ENCODE results near the gene ARMC5. TPM values are rescaled to one million over a fixed set of nuclear protein-coding genes. Genes with fewer than 3 reads are reported as not detected.
A peak's percentile ranks its signal among the peaks of the same experiment; 100 is the strongest.

The ARMC5 gene
- total RNA-seq, 1 donor from 2014 or later = 12.1 TPM

GRCh38 chr16:31461201-31461920, 2.1 kb downstream of the ARMC5 start:
- no peak for DNase-seq (ENCODE audit: low read depth in 2 of 2)

- DNase-seq (ENCODE audit: low read depth in 2 of 2) = no peak
Measured at GRCh38 chr16:31461921-31462804, 2.9 kb downstream of the ARMC5 start.

GRCh38 chr16:31464348-31464769, 5.1 kb downstream of the ARMC5 start:
- no peak for DNase-seq (ENCODE audit: low read depth in 2 of 2)

- no peak for DNase-seq (ENCODE audit: low read depth in 2 of 2)
Measured at GRCh38 chr16:31464781-31465260, 5.5 kb downstream of the ARMC5 start.

GRCh38 chr16:31465788-31466370, 6.6 kb downstream of the ARMC5 start:
- no peak for DNase-seq (ENCODE audit: low read depth in 2 of 2)

GRCh38 chr16:31466381-31466841, 7.1 kb downstream of the ARMC5 start:
- DNase-seq (ENCODE audit: low read depth in 2 of 2) = no peak

- no peak for DNase-seq (ENCODE audit: low read depth in 2 of 2)
Measured at GRCh38 chr16:31467151-31467773, 8.0 kb downstream of the ARMC5 start.

GRCh38 chr16:31467858-31468257, 8.6 kb downstream of the ARMC5 start:
- no peak for DNase-seq (ENCODE audit: low read depth in 2 of 2)

GRCh38 chr16:31470615-31471014, 11.3 kb downstream of the ARMC5 start:
- no peak for DNase-seq (ENCODE audit: low read depth in 2 of 2)

- DNase-seq (ENCODE audit: low read depth in 2 of 2) = no peak
Measured at GRCh38 chr16:31471241-31471874, 12.1 kb downstream of the ARMC5 start.

GRCh38 chr16:31471875-31472708, 12.8 kb downstream of the ARMC5 start, which contains the start of gene TGFB1I1:
TGFB1I1 (plus strand) TSS chr16:31472152; CDS start chr16:31472189, 37 bp downstream.
- peak in 1 of 2 donors; percentile 60 for DNase-seq (ENCODE audit: low read depth in 2 of 2)

GRCh38 chr16:31472709-31473203, 13.5 kb downstream of the ARMC5 start:
- peak; percentile 87 to 91 for DNase-seq (ENCODE audit: low read depth in 2 of 2)

- no peak for DNase-seq (ENCODE audit: low read depth in 2 of 2)
Measured at GRCh38 chr16:31473264-31473984, 14.1 kb downstream of the ARMC5 start.

GRCh38 chr16:31474173-31474714, 14.9 kb downstream of the ARMC5 start:
- DNase-seq (ENCODE audit: low read depth in 2 of 2) = no peak

- DNase-seq (ENCODE audit: low read depth in 2 of 2) = no peak
Measured at GRCh38 chr16:31474773-31475738, 15.8 kb downstream of the ARMC5 start.

GRCh38 chr16:31475946-31476302, 16.6 kb downstream of the ARMC5 start:
- no peak for DNase-seq (ENCODE audit: low read depth in 2 of 2)

- no peak for DNase-seq (ENCODE audit: low read depth in 2 of 2)
Measured at GRCh38 chr16:31476303-31477219, 17.3 kb downstream of the ARMC5 start.

Data from dermis microvascular lymphatic vessel endothelial cell (primary cell).